Endothelial cell of umbilical vein (primary cell): Measurements from ENCODE around the gene AUTS2. TPM values are rescaled to one million over a fixed set of nuclear protein-coding genes. Genes with fewer than 3 reads are reported as not detected.

ENCODE experiments used
- BruUV-seq: library from RNA; stranded (reverse); fragments of 400-500 nt; replicated peaks from 2 replicates; lab custom pipeline; 2021; lab: Mats Ljungman, UMichigan
- CTCF ChIA-PET: fragments of 300-600, 350-600 bp; sonication (Branson Sonifier 250); formaldehyde crosslinking; loops from one replicate; lab custom pipeline; 2021; ENCODE audit warnings: antibody characterized with exemption, inconsistent platforms; lab: Charles Lee
- POLR2A ChIA-PET: fragments of 300-600, 350-600 bp; sonication (Branson Sonifier 250); formaldehyde crosslinking; loops from one replicate; lab custom pipeline; 2021; ENCODE audit warnings: antibody characterized with exemption, inconsistent platforms; lab: Charles Lee
- DNase-seq: peaks from one replicate; pipeline ENCODE4 v3.0.0-alpha.2; 2011; ENCODE audit warnings: low read depth, low spot score
- FAIRE-seq: peaks from 2 replicates; lab custom pipeline; 2011; peaks lifted over from hg19 to GRCh38; lab: Jason Lieb, UNC
- H2AFZ ChIP-seq: 2 replicates; pipeline ENCODE4 v1.6.0; 2012; ENCODE audit warnings: low read depth, low read length, control low read depth, inconsistent platforms
- H3K27ac ChIP-seq: 2 replicates; pipeline ENCODE4 v1.5.1; 2011; ENCODE audit warnings: low read depth, mild to moderate bottlenecking, control low read depth, low read length, moderate library complexity; ENCODE audit not compliant: insufficient read depth
- H3K27me3 ChIP-seq, 2 experiments: 2 replicates each; pipeline versions ENCODE4 v1.6.0 to v1.6.1; 2011; ENCODE audit warnings: low read length in 2 of 2, mixed read lengths in 1 of 2; ENCODE audit not compliant: control insufficient read depth in 2 of 2, insufficient read depth in 2 of 2
- H3K36me3 ChIP-seq, 2 experiments: 2 replicates in 1 of 2; 3 replicates in 1 of 2; pipeline ENCODE4 v1.5.1; 2011; ENCODE audit warnings: low read length in 2 of 2, mild to moderate bottlenecking in 1 of 2, moderate library complexity in 1 of 2; ENCODE audit not compliant: control insufficient read depth in 2 of 2, insufficient read depth in 2 of 2; ENCODE audit errors: extremely low read depth in 1 of 2
- H3K4me1 ChIP-seq: 3 replicates; pipeline ENCODE4 v1.5.1; 2011; ENCODE audit warnings: mild to moderate bottlenecking, low read length; ENCODE audit not compliant: control insufficient read depth, insufficient read depth; ENCODE audit errors: extremely low read depth
- H3K4me2 ChIP-seq: 2 replicates; pipeline ENCODE4 v1.6.1; 2011; ENCODE audit warnings: low read length, control low read depth, mixed read lengths; ENCODE audit not compliant: insufficient read depth
- H3K4me3 ChIP-seq, 3 experiments: fragments of 200-600 bp in 1 of 3; sonication (generic), shearing (Covaris generic) in 1 of 3; replicated peaks in 1 of 3; 2 replicates each; pipeline ENCODE4 v1.5.1; 2011 to 2016; ENCODE audit warnings: control low read depth in 3 of 3, low read length in 3 of 3, mild to moderate bottlenecking in 2 of 3, inconsistent platforms in 1 of 3, low read depth in 1 of 3, moderate library complexity in 1 of 3; ENCODE audit not compliant: insufficient read depth in 1 of 3
- H3K79me2 ChIP-seq: 2 replicates; pipeline ENCODE4 v1.6.0; 2012; ENCODE audit warnings: low read length, inconsistent platforms; ENCODE audit not compliant: control insufficient read depth, insufficient read depth
- H3K9ac ChIP-seq: replicated peaks from 2 replicates; pipeline ENCODE3; 2011; ENCODE audit warnings: low read length, control low read depth; ENCODE audit not compliant: insufficient read depth; ENCODE audit errors: extremely low read depth
- H3K9me1 ChIP-seq: replicated peaks from 3 replicates; pipeline ENCODE4 v1.6.0; 2011; ENCODE audit warnings: mild to moderate bottlenecking, low read length; ENCODE audit not compliant: control insufficient read depth, insufficient read depth; ENCODE audit errors: extremely low read depth
- H3K9me3 ChIP-seq: replicated peaks from 2 replicates; pipeline ENCODE4 v1.5.1; 2012; ENCODE audit warnings: low read length, inconsistent platforms; ENCODE audit not compliant: control insufficient read depth, insufficient read depth
- H4K20me1 ChIP-seq: replicated peaks from 2 replicates; pipeline ENCODE3; 2011; ENCODE audit warnings: mild to moderate bottlenecking, low read length; ENCODE audit not compliant: control insufficient read depth, insufficient read depth; ENCODE audit errors: extremely low read depth
- EZH2 ChIP-seq: IDR thresholded peaks from 2 replicates; pipeline ENCODE4 v1.6.1; 2012; ENCODE audit warnings: borderline replicate concordance, low read depth, mild to moderate bottlenecking, moderate library complexity, low read length, inconsistent platforms; ENCODE audit not compliant: severe bottlenecking
- FOS ChIP-seq: IDR thresholded peaks from 2 replicates; pipeline ENCODE4 v1.6.1; 2011; ENCODE audit warnings: mild to moderate bottlenecking, low read length, moderate library complexity, borderline replicate concordance; ENCODE audit not compliant: insufficient read depth
- GATA2 ChIP-seq: IDR thresholded peaks from 2 replicates; pipeline ENCODE4 v1.7.0; 2011; ENCODE audit warnings: low read depth, mild to moderate bottlenecking, moderate library complexity, mixed read lengths, low read length; ENCODE audit not compliant: insufficient read length, insufficient read depth
- JUN ChIP-seq: IDR thresholded peaks from 2 replicates; pipeline ENCODE4 v1.6.1; 2011; ENCODE audit warnings: borderline replicate concordance, low read depth; ENCODE audit not compliant: insufficient read length, insufficient read depth
- MYC ChIP-seq: IDR thresholded peaks from one replicate; pipeline ENCODE4 v1.6.1; 2011; ENCODE audit warnings: mild to moderate bottlenecking, low read depth, low read length
- POLR2AphosphoS5 ChIP-seq: IDR thresholded peaks from 2 replicates; pipeline ENCODE4 v1.6.1; 2012; ENCODE audit warnings: low read depth, mild to moderate bottlenecking, control low read depth, low read length, moderate library complexity; ENCODE audit not compliant: insufficient read depth
- dilution Hi-C: fragments of 300-500 bp; cut with MboI; formaldehyde crosslinking; loops from one replicate; pipeline ENCODE4 v1.15.0; 2019; ENCODE audit warnings: low sequenced_read_pairs; ENCODE audit not compliant: extremely low pct_ligation_motif_present
- intact Hi-C: fragments of 100-400 bp; cut with micrococcal nuclease; formaldehyde crosslinking; loops from one replicate; pipeline ENCODE4 v1.10.0; 2022
- polyA plus RNA-seq, 4 experiments: library from polyadenylated mRNA; depleted of rRNA in 3 of 4; stranded (reverse) in 3 of 4; unstranded in 1 of 4; fragments of >200 nt; gene quantifications; 2 replicates each; pipeline versions ENCODE4 v1.2.1 to v1.2.3, GENCODE V29; 2011 to 2012; ENCODE audit warnings: missing spikeins in 1 of 4
- total RNA-seq: library from RNA; stranded (reverse); gene quantifications from 2 replicates; pipeline ENCODE4 v1.2.3, GENCODE V29; 2021
- TF ChIP-seq, protein P1 (sequence below), 2 donors: IDR thresholded peaks; 1 replicate in 1 of 2; 2 replicates in 1 of 2; pipeline ENCODE4 v1.5.1; 2011; ENCODE audit warnings: low read length in 2 of 2, mild to moderate bottlenecking in 2 of 2, moderate library complexity in 2 of 2, control low read depth in 1 of 2, inconsistent platforms in 1 of 2, low read depth in 1 of 2; ENCODE audit not compliant: insufficient read depth in 1 of 2; ENCODE audit errors: extremely low read depth in 1 of 2
- TF ChIP-seq, protein P2 (sequence below): IDR thresholded peaks from 2 replicates; pipeline ENCODE4 v1.6.1; 2011; ENCODE audit not compliant: insufficient read depth, insufficient read length

The AUTS2 gene
- total and polyA plus RNA-seq, 2 donors (not counting 3 experiments of a cell fraction or from before 2014, with no cell fraction given), result 0.59 to 8.0 TPM

DNA sequence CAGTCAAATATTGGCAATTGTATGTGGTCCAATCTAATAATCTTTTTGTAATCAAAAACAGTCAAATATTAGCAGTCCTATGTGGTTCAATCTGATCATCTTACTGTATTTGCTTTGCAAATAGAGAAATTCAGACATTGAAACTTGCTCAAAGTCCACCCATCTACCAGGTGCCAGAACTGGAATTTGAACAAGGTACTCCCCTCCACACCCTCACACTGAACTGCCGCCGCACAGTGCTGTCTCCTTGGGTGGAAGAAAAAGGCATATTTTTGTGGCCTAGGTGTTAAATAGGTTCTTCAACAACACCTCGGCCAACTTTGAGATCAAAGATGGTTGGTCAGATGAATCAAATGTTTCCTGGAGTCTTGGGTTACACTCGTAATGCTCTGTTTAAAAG lies 989.5 kb downstream of the AUTS2 start:
- TF ChIP-seq POLR2AphosphoS5 (no peak), MYC (no peak), FOS (no peak), JUN (no peak), EZH2 (no peak), GATA2 (no peak)
- TF ChIP-seq, protein P1, sequence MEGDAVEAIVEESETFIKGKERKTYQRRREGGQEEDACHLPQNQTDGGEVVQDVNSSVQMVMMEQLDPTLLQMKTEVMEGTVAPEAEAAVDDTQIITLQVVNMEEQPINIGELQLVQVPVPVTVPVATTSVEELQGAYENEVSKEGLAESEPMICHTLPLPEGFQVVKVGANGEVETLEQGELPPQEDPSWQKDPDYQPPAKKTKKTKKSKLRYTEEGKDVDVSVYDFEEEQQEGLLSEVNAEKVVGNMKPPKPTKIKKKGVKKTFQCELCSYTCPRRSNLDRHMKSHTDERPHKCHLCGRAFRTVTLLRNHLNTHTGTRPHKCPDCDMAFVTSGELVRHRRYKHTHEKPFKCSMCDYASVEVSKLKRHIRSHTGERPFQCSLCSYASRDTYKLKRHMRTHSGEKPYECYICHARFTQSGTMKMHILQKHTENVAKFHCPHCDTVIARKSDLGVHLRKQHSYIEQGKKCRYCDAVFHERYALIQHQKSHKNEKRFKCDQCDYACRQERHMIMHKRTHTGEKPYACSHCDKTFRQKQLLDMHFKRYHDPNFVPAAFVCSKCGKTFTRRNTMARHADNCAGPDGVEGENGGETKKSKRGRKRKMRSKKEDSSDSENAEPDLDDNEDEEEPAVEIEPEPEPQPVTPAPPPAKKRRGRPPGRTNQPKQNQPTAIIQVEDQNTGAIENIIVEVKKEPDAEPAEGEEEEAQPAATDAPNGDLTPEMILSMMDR (IDR thresholded peaks at IDR 0.05; ENCODE audit: extremely low read depth in 1 of 2, insufficient read depth in 1 of 2, low read depth in 1 of 2, low read length in 2 of 2), result no peak
- TF ChIP-seq, protein P2, sequence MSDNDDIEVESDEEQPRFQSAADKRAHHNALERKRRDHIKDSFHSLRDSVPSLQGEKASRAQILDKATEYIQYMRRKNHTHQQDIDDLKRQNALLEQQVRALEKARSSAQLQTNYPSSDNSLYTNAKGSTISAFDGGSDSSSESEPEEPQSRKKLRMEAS, result no peak
- H3K79me2 ChIP-seq, result no peaks in the 10 kb centered on the region
- H3K4me2 ChIP-seq, result no peak overlapping the region
- no peaks in the 10 kb centered on the region for H3K27me3 ChIP-seq
- dilution Hi-C loops, result no loop called here
- BruUV-seq, result no TSS peak
- no peak overlapping the region for H3K4me3 ChIP-seq
- no peaks in the 10 kb centered on the region for H4K20me1 ChIP-seq
- no peak for DNase-seq
- H3K4me1 ChIP-seq, result no peaks in the 10 kb centered on the region
- H3K36me3 ChIP-seq, result no peaks in the 10 kb centered on the region
- intact Hi-C loops, result no loop called here
- peaks cover 1% of the 10 kb centered on the region for H3K9me3 ChIP-seq
- no peaks in the 10 kb centered on the region for H3K9me1 ChIP-seq
- no peak overlapping the region for H3K27ac ChIP-seq
- no peak overlapping the region for H2AFZ ChIP-seq
- CTCF ChIA-PET, result no interaction called here
- no peak overlapping the region for H3K9ac ChIP-seq
- POLR2A ChIA-PET, result no interaction called here
- no peak for FAIRE-seq
